NB4 (cell line): Measurements from ENCODE around the gene TRAK1.

Source experiments
- POLR2A ChIP-seq: IDR thresholded peaks from 2 replicates; pipeline ENCODE4 v1.6.1; 2011; ENCODE audit warnings: mild to moderate bottlenecking; ENCODE audit not compliant: insufficient read length; ENCODE audit errors: extremely low read depth
- TF ChIP-seq, protein P1 (sequence below): IDR thresholded peaks from one replicate; pipeline ENCODE4 v1.5.1; 2012; ENCODE audit warnings: low read depth, low read length
- TF ChIP-seq, protein P2 (sequence below): IDR thresholded peaks from 2 replicates; pipeline ENCODE4 v1.6.1; 2011; ENCODE audit warnings: low read depth, low read length

DNA sequence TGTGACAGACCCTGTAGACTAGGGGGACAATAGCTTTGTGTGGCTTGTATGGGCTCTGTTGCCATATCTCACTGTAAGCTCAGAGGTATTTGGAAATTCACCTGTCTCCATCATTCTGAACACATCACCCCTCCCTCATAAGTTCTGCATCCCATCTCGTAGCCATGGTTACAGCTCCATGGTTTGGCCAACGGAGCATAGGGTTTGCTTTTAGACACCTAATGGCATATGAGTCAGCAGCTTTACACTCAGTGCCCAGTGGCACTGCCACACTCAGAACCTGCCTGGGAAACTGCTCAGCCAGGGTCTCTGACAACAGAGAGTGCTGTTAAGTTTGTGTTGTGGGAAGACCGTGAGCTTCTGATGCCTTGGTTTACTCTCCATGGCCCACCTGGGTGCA lies 107.6 kb downstream of the TRAK1 start:
- TF ChIP-seq, protein P1, sequence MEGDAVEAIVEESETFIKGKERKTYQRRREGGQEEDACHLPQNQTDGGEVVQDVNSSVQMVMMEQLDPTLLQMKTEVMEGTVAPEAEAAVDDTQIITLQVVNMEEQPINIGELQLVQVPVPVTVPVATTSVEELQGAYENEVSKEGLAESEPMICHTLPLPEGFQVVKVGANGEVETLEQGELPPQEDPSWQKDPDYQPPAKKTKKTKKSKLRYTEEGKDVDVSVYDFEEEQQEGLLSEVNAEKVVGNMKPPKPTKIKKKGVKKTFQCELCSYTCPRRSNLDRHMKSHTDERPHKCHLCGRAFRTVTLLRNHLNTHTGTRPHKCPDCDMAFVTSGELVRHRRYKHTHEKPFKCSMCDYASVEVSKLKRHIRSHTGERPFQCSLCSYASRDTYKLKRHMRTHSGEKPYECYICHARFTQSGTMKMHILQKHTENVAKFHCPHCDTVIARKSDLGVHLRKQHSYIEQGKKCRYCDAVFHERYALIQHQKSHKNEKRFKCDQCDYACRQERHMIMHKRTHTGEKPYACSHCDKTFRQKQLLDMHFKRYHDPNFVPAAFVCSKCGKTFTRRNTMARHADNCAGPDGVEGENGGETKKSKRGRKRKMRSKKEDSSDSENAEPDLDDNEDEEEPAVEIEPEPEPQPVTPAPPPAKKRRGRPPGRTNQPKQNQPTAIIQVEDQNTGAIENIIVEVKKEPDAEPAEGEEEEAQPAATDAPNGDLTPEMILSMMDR = no peak
- TF ChIP-seq POLR2A = no peak
- TF ChIP-seq, protein P2, sequence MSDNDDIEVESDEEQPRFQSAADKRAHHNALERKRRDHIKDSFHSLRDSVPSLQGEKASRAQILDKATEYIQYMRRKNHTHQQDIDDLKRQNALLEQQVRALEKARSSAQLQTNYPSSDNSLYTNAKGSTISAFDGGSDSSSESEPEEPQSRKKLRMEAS = no peak
